Activated CD8-positive, alpha-beta memory T cell treated with anti-CD3 and anti-CD28 coated beads for 48 hours (primary cell): Measurements from ENCODE around the gene PGPEP1.

Source experiments
- DNase-seq, 3 experiments: peaks; one replicate each; pipeline ENCODE4 v3.0.0-alpha.2; 2020; ENCODE audit warnings: low read depth in 2 of 3, low spot score in 2 of 3

PGPEP1 gene

DNA sequence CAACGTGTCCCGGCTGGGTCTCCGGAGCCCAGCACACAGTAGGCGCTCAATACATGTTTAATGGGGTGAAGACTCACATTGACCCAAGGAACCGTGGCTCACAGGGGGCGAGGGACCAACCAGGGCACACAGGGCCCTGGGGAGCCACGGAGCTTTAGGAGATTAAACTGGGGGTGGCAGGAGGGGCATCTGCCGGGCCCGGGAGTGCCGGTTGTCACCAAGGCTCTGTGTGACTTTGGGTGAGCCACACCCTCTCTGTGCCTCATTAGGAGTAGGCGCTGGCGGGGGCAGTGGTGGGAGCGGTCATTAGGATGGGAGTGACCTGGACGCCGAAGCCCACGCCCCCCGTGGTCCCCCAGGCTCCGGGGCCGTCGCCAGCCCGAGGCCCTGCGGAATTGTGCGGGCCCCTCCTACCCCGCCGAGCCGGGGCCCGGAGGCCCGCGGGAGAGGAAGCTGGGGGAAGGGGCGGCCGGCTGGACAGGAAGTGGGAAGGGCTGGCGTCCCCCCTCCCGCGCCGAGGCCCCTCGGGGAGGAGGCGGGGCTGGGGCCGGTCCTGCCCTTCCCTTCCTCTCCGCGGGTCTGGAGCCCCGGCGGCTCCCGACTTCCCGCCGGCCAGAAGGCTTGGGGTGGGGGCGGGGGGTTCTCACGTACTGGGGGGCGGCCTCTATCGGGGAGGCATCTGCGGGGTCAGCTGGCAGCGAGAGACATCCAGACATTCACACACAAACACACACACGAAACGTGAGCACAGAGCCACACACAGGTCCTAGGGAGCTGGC, 77.0 kb downstream of the PGPEP1 start:
- DNase-seq: no peak

GRCh38 chr19:18418029-18418482, 77.7 kb downstream of the PGPEP1 start:
- DNase-seq: no peak

GRCh38 chr19:18418483-18419194, 78.2 kb downstream of the PGPEP1 start:
- no peak for DNase-seq

DNA sequence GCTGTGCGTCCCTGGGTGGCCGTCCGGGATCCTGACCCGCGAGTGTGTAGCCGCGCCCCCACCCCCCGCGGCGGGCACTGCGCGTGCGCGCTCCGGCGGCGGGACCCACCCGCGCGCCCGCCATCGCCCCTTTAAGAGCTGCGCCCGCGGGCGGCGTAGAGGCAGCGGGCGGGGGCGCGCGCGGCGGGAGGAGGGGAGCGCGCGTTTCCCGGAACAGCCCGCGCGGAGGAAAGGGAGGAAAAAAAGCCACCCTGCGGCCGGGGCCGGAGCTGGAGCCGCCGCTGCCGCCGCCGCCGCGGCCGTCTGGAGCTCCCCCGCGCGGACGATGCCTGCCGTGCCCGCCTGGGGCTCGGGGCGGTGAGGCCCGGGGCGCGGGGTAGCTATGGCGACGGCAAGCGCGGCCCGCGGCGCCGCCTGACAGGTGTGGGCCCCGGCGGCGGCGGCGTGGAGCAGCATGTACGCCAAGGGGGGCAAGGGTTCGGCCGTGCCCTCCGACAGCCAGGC, 78.8 kb downstream of the PGPEP1 start, which contains the start of gene SSBP4:
TSS of gene SSBP4 (plus strand) at position 204 of the 504 bp plus-strand sequence. CDS start at position 455, 251 bp downstream.
- DNase-seq: peak in 1 of 3 experiments; percentile 57
